Stimulated activated CD4-positive, alpha-beta T cell treated with anti-CD3 and anti-CD28 coated beads, Interleukin-15, amount 100 ng/mL, for 1 hour (primary cell): ENCODE results near the gene ANKS1A.

ENCODE experiments used
- DNase-seq, 2 donors: peaks; one replicate each; pipeline ENCODE4 v3.0.0-alpha.2; 2020; ENCODE audit warnings: low read depth in 1 of 2, low spot score in 1 of 2

ANKS1A gene

DNA sequence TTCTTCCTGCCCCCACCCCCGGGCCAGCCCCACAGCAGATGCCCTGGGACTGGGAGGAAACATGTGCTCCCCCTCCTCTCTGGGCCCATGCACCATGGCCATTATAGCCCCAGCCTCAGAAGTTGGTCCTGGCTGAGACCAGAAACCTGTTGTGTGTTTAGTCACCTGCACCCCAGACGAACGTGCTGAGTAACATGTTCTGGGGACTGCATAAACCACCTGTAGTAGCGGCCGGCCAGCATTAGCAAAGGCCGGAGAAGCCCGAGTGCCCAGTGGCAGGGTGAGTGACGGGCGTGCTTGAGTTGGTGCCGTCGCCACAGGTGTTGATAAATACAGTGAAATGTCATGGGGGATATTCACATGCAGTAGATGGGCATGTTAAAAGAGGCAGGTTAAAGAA is 178.2 kb downstream of the ANKS1A start:
- DNase-seq = no peak

DNA sequence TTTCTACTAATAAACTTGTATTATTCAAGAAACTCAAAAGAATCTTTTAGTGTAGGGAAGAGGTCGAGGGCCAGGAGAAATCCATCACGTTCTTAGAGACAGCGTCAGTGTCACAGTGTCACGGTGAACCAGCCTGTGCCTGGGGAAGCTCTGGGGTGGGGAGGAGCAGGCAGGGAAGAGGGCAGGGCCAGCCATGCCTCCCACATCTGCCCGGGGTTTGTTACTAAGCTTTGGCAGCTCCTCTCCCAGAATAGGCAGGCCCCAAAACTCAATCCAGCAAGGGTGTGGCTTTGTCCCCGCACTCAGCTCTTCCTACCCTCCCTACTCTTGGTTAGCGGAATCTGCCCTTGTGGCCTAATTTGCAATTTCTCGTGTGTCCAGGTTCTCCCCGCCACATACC is 179.2 kb downstream of the ANKS1A start:
- no peak for DNase-seq

DNA sequence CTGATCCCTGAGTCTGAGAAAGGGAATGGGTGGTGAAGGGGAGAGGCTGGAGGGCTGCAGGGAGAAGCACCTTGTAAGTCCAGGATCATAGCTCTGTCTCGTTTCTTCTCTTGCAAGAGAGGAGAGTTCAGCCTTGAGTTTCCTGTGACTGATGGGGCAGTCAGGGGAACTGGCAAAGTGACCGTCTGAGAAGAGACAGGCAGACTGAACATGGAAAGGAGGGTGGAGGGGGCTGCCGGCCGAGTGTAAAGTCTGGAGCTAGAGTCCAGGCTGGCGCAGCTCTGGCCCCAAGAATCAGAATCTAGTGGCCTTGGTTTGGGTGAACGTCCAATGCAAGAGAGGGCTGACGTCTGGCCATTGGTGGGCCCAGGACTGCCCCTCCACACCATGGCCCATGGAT is 179.6 kb downstream of the ANKS1A start:
- DNase-seq = no peak

DNA sequence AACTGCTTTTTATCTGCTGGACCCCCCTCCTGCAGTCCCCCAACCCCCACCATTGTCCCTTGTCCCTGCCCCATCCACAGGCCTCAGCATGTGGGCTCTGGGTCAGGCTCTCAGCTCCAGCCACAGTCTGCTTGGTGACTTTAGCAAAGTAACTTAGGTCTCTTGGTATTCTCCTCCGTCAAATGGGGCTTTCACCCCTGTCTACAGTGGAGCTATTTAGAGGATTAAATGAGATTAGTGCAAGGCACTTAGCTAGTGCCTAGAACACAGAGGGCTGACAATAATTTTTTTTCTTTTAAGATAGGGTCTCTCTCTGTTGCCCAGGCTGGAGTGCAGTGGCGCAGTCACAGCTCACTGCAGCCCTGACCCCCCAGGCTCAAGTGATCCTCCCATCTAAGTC is 180.2 kb downstream of the ANKS1A start:
- no peak for DNase-seq

- DNase-seq = no peak
These were observed 181.1 kb downstream of the ANKS1A start for GRCh38 chr6:35070111-35070510.

- DNase-seq = no peak
These were observed 182.4 kb downstream of the ANKS1A start for GRCh38 chr6:35071347-35071994.

- DNase-seq = no peak
These were observed 183.1 kb downstream of the ANKS1A start for GRCh38 chr6:35072051-35072697.

DNA sequence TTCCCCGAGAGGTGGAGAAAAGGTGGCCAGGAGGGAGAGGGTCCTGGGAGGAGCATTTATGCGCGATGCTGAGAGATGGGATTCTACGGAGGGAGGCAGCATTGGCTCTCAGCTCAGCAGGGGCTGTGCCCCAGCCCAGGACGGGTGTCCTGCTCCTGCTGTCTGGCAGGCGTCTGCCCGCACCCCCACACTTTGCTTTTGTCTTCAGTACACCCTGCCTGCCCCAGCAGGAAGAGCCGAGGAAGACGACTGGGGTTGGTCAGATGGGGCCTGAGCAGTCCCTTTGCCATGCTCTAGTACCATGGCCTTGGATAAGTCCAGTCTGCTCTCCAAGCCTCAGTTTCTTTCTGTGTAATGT is 183.6 kb downstream of the ANKS1A start:
- no peak for DNase-seq

GRCh38 chr6:35073211-35073610 is 184.2 kb downstream of the ANKS1A start:
- DNase-seq = no peak

DNA sequence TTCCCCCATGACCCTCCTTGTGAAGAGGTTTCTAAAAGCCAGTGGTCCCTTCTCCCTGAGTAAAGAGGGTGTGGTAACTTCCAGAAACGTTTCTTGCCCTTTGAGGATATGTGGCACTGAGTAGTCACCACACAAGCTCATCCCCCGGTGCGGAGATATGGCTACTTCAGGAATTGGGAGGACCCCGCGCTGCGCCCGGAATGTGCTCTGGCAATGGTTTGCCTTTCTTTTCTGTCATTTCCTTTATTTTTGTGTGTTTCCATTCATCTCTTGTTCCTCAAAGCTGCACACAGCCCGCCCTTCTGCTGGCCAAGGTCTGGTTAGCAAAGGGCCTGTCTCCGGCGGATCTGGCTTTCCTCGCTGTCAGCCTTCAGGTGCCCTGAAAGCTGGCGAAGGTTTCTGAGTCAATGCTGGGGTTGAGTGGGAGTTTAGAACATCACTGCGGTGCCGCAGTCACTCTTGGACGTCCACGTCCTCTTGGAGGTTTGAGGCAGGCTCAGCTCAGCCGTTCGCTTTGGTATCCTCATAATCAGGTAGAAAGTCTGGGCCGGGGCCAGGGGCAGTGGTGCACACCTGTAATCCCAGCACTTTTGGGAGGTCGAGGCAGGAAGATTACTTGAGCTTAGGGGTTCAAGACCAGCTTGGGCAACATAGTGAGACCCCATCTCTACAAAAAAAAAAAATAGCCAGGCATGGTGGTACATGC is 184.9 kb downstream of the ANKS1A start:
- no peak for DNase-seq

- DNase-seq = no peak
These were observed 188.1 kb downstream of the ANKS1A start for GRCh38 chr6:35076997-35077712.

GRCh38 chr6:35077713-35078105 is 188.7 kb downstream of the ANKS1A start:
- no peak for DNase-seq

DNA sequence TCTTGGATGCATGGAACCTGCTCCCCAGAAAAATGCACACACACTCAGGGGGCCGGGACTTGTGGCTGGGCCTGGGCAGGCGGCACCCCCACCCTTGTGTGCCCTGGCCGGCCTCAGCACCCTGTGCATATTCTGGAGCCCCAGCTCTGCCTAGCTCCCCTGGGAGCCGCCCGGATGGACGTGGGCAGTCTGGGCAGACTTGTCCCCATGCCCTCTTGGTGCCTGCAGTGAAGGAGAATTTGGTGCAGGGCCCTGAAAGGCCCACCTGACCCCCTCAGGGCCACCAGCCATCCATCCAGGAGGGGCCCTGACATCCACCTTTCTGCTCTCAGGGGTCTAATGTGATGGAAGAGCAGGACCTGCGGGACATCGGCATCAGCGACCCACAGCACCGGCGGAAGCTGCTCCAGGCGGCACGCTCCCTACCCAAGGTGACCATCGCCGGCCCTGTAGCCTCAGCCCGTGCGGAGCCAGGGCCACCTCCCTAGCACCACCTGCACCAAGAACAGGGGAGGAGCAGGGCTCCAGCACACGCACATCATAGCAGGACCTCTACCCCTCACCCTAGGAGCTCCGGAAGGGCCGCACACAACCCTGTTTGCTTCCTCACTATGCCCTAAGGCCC is 189.3 kb downstream of the ANKS1A start:
- DNase-seq = no peak

- DNase-seq = no peak
These were observed 189.8 kb downstream of the ANKS1A start for GRCh38 chr6:35078896-35079295.

DNA sequence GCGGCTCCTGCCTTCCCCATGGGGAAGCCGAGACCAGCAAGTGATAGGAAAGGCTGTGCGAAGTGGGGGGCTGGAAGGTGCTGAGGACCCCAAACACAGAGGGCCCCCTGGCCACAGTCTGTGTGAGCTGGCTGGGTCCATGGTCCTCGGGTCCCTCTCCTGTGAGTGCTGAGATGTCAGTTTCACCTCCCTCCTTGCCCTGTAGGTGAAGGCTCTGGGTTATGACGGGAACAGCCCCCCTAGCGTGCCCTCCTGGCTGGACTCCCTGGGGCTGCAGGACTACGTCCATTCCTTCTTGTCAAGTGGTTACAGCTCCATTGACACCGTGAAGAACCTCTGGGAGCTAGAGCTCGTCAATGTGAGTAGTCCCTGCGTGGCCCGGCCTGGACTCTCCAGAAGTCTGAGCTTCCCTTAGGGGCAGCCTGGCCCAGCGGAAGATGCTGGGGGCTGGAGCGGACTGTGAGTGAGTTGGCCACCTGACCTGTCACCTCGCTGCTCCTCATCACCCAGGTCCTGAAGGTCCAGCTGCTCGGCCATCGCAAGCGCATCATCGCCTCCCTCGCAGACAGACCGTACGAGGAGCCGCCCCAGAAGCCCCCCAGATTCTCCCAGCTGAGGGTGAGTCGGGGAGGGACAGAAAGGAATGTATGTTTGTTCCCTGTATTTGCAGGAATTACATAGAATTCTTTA is 190.4 kb downstream of the ANKS1A start:
- no peak for DNase-seq

GRCh38 chr6:35080016-35080680 is 191.1 kb downstream of the ANKS1A start:
- no peak for DNase-seq

DNA sequence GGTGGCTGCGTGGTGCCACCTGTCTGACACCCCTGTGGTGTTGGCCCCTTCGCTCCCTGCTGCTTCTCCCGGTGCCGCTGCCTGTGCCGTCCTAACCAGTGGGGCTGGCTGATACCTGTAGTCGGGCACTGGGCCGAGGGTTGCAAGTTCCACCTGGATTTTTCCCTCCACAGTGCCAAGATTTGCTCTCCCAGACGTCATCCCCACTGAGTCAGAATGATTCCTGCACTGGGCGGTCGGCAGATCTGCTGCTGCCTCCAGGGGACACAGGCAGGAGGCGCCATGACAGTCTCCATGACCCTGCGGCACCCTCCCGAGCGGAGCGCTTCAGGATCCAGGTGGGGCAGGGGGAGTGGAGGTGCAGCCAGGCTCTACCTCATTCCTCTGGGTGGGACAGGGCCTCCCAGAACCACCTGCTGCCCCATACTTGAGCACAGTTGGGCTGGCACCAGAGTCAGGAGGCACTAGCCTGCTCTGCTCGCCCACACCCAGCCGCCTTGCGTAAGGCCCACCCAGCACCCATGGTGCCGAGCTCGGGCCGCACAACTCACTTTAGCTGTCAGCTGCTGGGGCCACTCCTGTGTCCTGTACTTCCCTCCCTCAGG is 191.9 kb downstream of the ANKS1A start:
- no peak for DNase-seq

DNA sequence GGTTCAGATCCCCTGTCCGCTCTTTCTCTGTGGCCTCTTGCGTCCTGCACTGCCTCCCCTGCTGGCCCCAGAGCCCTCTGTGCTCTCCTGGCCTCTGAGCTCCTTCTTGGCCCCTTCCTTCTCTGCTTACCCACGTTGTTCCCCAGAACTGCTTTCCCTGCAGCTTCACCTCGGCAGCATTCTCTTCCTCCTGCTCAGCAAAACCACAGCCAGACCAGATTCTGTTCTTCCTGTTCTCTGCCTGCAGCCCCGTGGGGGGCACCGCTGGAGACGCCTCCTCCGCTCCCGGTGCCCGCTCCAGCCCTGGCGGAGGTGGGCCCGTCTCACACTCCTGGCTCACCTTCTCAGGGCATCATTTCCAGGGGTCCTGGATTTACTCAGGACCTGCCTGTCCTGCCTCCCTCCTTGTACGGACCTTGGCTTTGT is 192.4 kb downstream of the ANKS1A start:
- DNase-seq = no peak

GRCh38 chr6:35082046-35082732 is 193.1 kb downstream of the ANKS1A start:
- no peak for DNase-seq
